M059J (cell line): ENCODE results near the gene PAGR1. TPM values are rescaled to one million over a fixed set of nuclear protein-coding genes. Genes with fewer than 3 reads are reported as not detected.

Source experiments
- DNase-seq: peaks from one replicate; pipeline ENCODE4 v3.0.0-alpha.2; 2012; ENCODE audit warnings: low read depth
- total RNA-seq: library from RNA; depleted of rRNA; stranded (reverse); fragments of >200 nt; shearing (Covaris generic); gene quantifications from 2 replicates; pipeline ENCODE4 v1.2.3, GENCODE V29; 2014

Gene PAGR1
- total RNA-seq, 1 experiment from 2014 or later: 58.2 TPM

GRCh38 chr16:29834079-29834478 lies 18.1 kb downstream of the PAGR1 start:
- DNase-seq: no peak

GRCh38 chr16:29835926-29836325 lies 20.0 kb downstream of the PAGR1 start:
- DNase-seq: no peak

GRCh38 chr16:29836623-29837022 lies 20.7 kb downstream of the PAGR1 start:
- DNase-seq: no peak

GRCh38 chr16:29837841-29838240 lies 21.9 kb downstream of the PAGR1 start:
- no peak for DNase-seq

- DNase-seq: no peak
Measured at GRCh38 chr16:29839822-29840221, 23.9 kb downstream of the PAGR1 start.

- DNase-seq: no peak
Measured at GRCh38 chr16:29840240-29840639, 24.3 kb downstream of the PAGR1 start.

- DNase-seq: no peak
Measured at GRCh38 chr16:29841631-29842030, 25.7 kb downstream of the PAGR1 start.

- DNase-seq: no peak
Measured at GRCh38 chr16:29842732-29843346, 26.9 kb downstream of the PAGR1 start.

GRCh38 chr16:29843931-29844330 lies 28.0 kb downstream of the PAGR1 start:
- DNase-seq: no peak

- DNase-seq: no peak
Measured at GRCh38 chr16:29844575-29845331, 28.8 kb downstream of the PAGR1 start.

- no peak for DNase-seq
Measured at GRCh38 chr16:29845656-29846055, 29.7 kb downstream of the PAGR1 start.

GRCh38 chr16:29848420-29849297 lies 32.7 kb downstream of the PAGR1 start:
- DNase-seq: peak; percentile 65

GRCh38 chr16:29849505-29849904 lies 33.6 kb downstream of the PAGR1 start:
- DNase-seq: no peak

- no peak for DNase-seq
Measured at GRCh38 chr16:29850998-29851397, 35.0 kb downstream of the PAGR1 start.

GRCh38 chr16:29852654-29853053 lies 36.7 kb downstream of the PAGR1 start:
- peak; percentile 18 for DNase-seq

- DNase-seq: peak; percentile 27
Measured at GRCh38 chr16:29854520-29855100, 38.7 kb downstream of the PAGR1 start.

GRCh38 chr16:29857133-29857760 lies 41.3 kb downstream of the PAGR1 start:
- peak; percentile 84 for DNase-seq

GRCh38 chr16:29858149-29858849 lies 42.3 kb downstream of the PAGR1 start:
- DNase-seq: no peak

GRCh38 chr16:29858974-29859373 lies 43.0 kb downstream of the PAGR1 start:
- DNase-seq: no peak

- DNase-seq: no peak
Measured at GRCh38 chr16:29860218-29860617, 44.3 kb downstream of the PAGR1 start.

GRCh38 chr16:29862383-29862883 lies 46.5 kb downstream of the PAGR1 start:
- DNase-seq: peak; percentile 43
